ENCODE measurements around the gene SAXO1. TPM values are rescaled to one million over a fixed set of nuclear protein-coding genes. Genes with fewer than 3 reads are reported as not detected.
"Not testable (repeated sequence)": the region's sequence is repeated elsewhere in the genome, so short reads cannot be mapped to it uniquely, and the experiment has no call there.

Gene SAXO1
- total RNA-seq, 4 donors from 2014 or later, result 0.39 TPM; not detected in 3

DNA sequence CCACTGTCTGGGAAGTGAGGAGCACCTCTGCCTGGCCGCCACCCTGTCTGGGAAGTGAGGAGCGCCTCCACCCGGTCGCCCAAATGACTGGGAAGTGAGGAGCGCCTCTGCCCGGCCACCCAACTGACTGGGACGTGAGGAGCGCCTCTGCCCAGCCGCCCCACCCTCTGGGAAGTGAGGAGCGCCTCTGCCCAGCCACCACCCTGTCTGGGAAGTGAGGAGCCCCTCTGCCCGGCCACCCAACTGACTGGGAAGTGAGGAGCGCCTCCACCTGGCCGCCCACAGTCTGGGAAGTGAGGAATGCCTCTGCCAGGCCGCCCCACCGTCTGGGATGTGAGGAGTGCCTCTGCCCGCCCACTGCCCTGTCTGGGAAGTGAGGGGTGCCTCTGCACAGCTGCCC lies 32.9 kb downstream of the SAXO1 start:
- TF ChIP-seq, protein P1, sequence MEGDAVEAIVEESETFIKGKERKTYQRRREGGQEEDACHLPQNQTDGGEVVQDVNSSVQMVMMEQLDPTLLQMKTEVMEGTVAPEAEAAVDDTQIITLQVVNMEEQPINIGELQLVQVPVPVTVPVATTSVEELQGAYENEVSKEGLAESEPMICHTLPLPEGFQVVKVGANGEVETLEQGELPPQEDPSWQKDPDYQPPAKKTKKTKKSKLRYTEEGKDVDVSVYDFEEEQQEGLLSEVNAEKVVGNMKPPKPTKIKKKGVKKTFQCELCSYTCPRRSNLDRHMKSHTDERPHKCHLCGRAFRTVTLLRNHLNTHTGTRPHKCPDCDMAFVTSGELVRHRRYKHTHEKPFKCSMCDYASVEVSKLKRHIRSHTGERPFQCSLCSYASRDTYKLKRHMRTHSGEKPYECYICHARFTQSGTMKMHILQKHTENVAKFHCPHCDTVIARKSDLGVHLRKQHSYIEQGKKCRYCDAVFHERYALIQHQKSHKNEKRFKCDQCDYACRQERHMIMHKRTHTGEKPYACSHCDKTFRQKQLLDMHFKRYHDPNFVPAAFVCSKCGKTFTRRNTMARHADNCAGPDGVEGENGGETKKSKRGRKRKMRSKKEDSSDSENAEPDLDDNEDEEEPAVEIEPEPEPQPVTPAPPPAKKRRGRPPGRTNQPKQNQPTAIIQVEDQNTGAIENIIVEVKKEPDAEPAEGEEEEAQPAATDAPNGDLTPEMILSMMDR (IDR thresholded peaks at IDR 0.05), result no peak
- TF ChIP-seq EP300 (IDR thresholded peaks at IDR 0.05), result no peak
- no peak for TF ChIP-seq POLR2A (IDR thresholded peaks at IDR 0.05)
- TF ChIP-seq POLR2AphosphoS5 (IDR thresholded peaks at IDR 0.05), result no peak
- no peak for ATAC-seq
- H3K9me3 ChIP-seq, result no peaks in the 10 kb centered on the region
- no peak overlapping the region for H3K4me3 ChIP-seq
- H3K27ac ChIP-seq, result no peak overlapping the region
- no CpG with 5 or more reads among the region's 16 CpGs for WGBS, 2 donors (ENCODE audit: low coverage in 1 of 2)
- no peaks in the 10 kb centered on the region for H3K4me1 ChIP-seq
- H3K36me3 ChIP-seq, result no peaks in the 10 kb centered on the region
- H3K27me3 ChIP-seq, result no peaks in the 10 kb centered on the region

- WGBS, 2 donors (ENCODE audit: low coverage in 1 of 2), result 90% methylated on average over 5 of the region's 28 CpGs; no CpG with 5 or more reads in 1 of the 2 donors
- H3K27ac ChIP-seq, result no peak overlapping the region
- TF ChIP-seq, protein P1 (IDR thresholded peaks at IDR 0.05), result no peak
- TF ChIP-seq EP300 (IDR thresholded peaks at IDR 0.05) (no peak), POLR2AphosphoS5 (IDR thresholded peaks at IDR 0.05) (no peak), POLR2A (IDR thresholded peaks at IDR 0.05) (no peak)
- H3K9me3 ChIP-seq, result no peaks in the 10 kb centered on the region
- no peaks in the 10 kb centered on the region for H3K27me3 ChIP-seq
- H3K4me1 ChIP-seq, result no peaks in the 10 kb centered on the region
- no peak for ATAC-seq
- no peaks in the 10 kb centered on the region for H3K36me3 ChIP-seq
- H3K4me3 ChIP-seq, result no peak overlapping the region
These were observed 33.7 kb downstream of the SAXO1 start for GRCh38 chr9:18999173-18999785.

DNA sequence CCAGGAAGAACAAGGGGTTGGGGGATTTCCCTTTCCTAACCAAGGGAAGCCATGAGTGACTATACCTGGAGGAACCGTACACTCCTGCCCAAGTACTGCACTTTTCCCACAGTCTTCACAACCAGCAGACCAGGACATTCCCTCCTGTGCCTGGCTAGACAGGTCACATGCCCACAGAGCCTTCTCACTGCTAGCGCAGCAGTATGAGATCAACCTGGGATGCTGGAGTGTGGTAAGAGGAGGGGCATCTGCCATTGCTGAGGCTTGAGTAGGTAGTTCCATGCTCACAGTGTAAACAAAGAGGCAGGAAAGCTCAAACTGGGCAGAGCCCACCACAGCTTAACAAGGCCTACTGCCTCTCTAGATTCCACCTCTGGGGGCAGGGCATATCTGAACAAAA lies 35.9 kb downstream of the SAXO1 start:
- no peaks in the 10 kb centered on the region for H3K36me3 ChIP-seq
- no peak overlapping the region for H3K27ac ChIP-seq
- no peak overlapping the region for H3K4me3 ChIP-seq
- whole genome bisulfite sequencing, 2 donors (ENCODE audit: low coverage in 1 of 2), result 0% methylated on average over 1 of the region's 2 CpGs
- TF ChIP-seq, protein P1 (IDR thresholded peaks at IDR 0.05), result no peak
- TF ChIP-seq EP300 (IDR thresholded peaks at IDR 0.05), result no peak
- no peak for TF ChIP-seq POLR2AphosphoS5 (IDR thresholded peaks at IDR 0.05)
- no peak for TF ChIP-seq POLR2A (IDR thresholded peaks at IDR 0.05)
- H3K9me3 ChIP-seq, result no peaks in the 10 kb centered on the region
- ATAC-seq, result no peak
- no peaks in the 10 kb centered on the region for H3K4me1 ChIP-seq
- H3K27me3 ChIP-seq, result no peaks in the 10 kb centered on the region

- ATAC-seq, result no peak
- H3K27me3 ChIP-seq, result no peaks in the 10 kb centered on the region
- WGBS, 2 donors (ENCODE audit: low coverage in 1 of 2), result 45 to 55% methylated on average over 3 of the region's 3 CpGs
- no peak overlapping the region for H3K27ac ChIP-seq
- no peak overlapping the region for H3K4me3 ChIP-seq
- no peaks in the 10 kb centered on the region for H3K9me3 ChIP-seq
- no peak for TF ChIP-seq POLR2A (IDR thresholded peaks at IDR 0.05)
- no peak for TF ChIP-seq POLR2AphosphoS5 (IDR thresholded peaks at IDR 0.05)
- TF ChIP-seq, protein P1 (IDR thresholded peaks at IDR 0.05), result no peak
- no peak for TF ChIP-seq EP300 (IDR thresholded peaks at IDR 0.05)
- no peaks in the 10 kb centered on the region for H3K36me3 ChIP-seq
- no peaks in the 10 kb centered on the region for H3K4me1 ChIP-seq
These were observed 36.8 kb downstream of the SAXO1 start for GRCh38 chr9:18996211-18996610.

DNA sequence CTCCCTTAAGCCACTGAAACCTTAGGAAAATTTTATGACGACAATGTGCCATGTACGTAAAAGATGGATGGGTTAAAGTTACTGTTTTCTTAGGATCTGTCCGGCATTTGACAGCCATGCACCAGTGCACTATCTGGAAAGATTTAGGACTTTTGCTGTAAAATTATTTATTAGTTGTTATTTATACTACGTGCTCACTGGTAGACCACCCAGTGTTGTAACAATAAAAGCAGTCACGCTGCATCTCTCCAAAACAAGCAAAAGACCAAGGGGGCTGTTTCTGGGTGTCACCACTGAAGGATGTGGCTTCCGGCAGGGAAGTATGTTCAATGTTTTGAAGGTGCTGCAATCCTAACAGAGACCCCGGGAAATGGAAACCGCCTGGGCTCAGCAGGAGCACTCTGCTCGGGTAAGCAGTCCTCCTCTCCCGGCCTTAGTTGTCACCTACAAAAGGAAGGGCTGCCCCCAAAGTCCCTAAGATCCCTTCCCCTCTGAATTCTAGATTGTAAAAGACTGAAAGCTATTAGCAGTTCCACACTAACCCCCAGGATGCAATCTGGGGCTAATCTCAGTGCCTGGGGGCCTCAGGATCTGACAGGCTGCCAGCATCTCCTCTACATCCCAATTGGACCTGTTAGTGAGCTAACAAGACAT lies 38.6 kb downstream of the SAXO1 start:
- Histone ChIP-seq H3K36me3 (no peaks in the 10 kb centered on the region), H3K4me3 (no peak overlapping the region), H3K9me3 (no peaks in the 10 kb centered on the region), H3K27ac (no peak overlapping the region), H3K4me1 (no peaks in the 10 kb centered on the region), H3K27me3 (no peaks in the 10 kb centered on the region)
- 82 to 84% methylated on average over 8 to 9 of the region's 10 CpGs for WGBS, 2 donors (ENCODE audit: low coverage in 1 of 2)
- ATAC-seq, result no peak
- no peak for TF ChIP-seq POLR2A (IDR thresholded peaks at IDR 0.05)
- TF ChIP-seq POLR2AphosphoS5 (IDR thresholded peaks at IDR 0.05), result no peak
- TF ChIP-seq EP300 (IDR thresholded peaks at IDR 0.05), result no peak
- TF ChIP-seq, protein P1 (IDR thresholded peaks at IDR 0.05), result no peak

GRCh38 chr9:18991197-18991596 lies 41.8 kb downstream of the SAXO1 start:
- not testable (repeated sequence) for H3K4me3 ChIP-seq, H3K27me3 ChIP-seq, H3K36me3 ChIP-seq, ATAC-seq, H3K4me1 ChIP-seq, H3K27ac ChIP-seq, H3K9me3 ChIP-seq
- 96 to 100% methylated on average over 1 to 4 of the region's 4 CpGs for WGBS, 2 donors (ENCODE audit: low coverage in 1 of 2)

Measured in gastroesophageal sphincter (tissue), 4 donors.